SK-N-SH treated with all-trans-retinoic acid at 6 μM for 48 hours (cell line): ENCODE measurements around the gene DRD5.

Experiments used
- ATAC-seq: fragments of 200-7000 bp; cut with Tn5 transposase; 3 replicates; pipeline ENCODE4 v1.9.1; 2020; ENCODE audit warnings: mild to moderate bottlenecking, moderate library complexity
- ARNTL ChIP-seq: fragments of 450-650 bp; formaldehyde crosslinking; IDR thresholded peaks from 2 replicates; pipeline ENCODE4 v1.5.0; 2020; ENCODE audit warnings: low read depth, mild to moderate bottlenecking, moderate library complexity, borderline replicate concordance
- BACH2 ChIP-seq: fragments of 250-450 bp; sonication (Bioruptor Pico); IDR thresholded peaks from 2 replicates; pipeline ENCODE4 v1.9.0; 2021; ENCODE audit warnings: mild to moderate bottlenecking, borderline replicate concordance
- CREB5 ChIP-seq: fragments of 250-450 bp; sonication (Bioruptor Pico); IDR thresholded peaks from 2 replicates; pipeline ENCODE4 v1.5.1; 2020; ENCODE audit warnings: low read depth, mild to moderate bottlenecking, moderate library complexity
- CSDC2 ChIP-seq: fragments of 250-450 bp; sonication (Bioruptor Pico); IDR thresholded peaks from 2 replicates; pipeline ENCODE4 v1.5.0; 2020; ENCODE audit warnings: mild to moderate bottlenecking, moderate library complexity
- ESRRG ChIP-seq: fragments of 250-450 bp; sonication (Bioruptor Pico); IDR thresholded peaks from 2 replicates; pipeline ENCODE4 v1.6.1; 2021; ENCODE audit warnings: mild to moderate bottlenecking
- GLIS3 ChIP-seq: fragments of 250-450 bp; sonication (Bioruptor Pico); IDR thresholded peaks from 2 replicates; pipeline ENCODE4 v1.5.0; 2020; ENCODE audit warnings: mild to moderate bottlenecking, moderate library complexity
- ISL1 ChIP-seq: fragments of 250-450 bp; sonication (Bioruptor Pico); IDR thresholded peaks from 2 replicates; pipeline ENCODE4 v2.1.2; 2022; ENCODE audit warnings: mild to moderate bottlenecking, moderate library complexity
- OSR1 ChIP-seq: fragments of 250-450 bp; sonication (Bioruptor Pico); IDR thresholded peaks from 2 replicates; pipeline ENCODE4 v1.8.0; 2022; ENCODE audit warnings: moderate library complexity, mild to moderate bottlenecking, inconsistent platforms
- PATZ1 ChIP-seq: fragments of 250-450 bp; sonication (Bioruptor Pico); IDR thresholded peaks from 2 replicates; pipeline ENCODE4 v1.8.0; 2020; ENCODE audit warnings: mild to moderate bottlenecking, moderate library complexity, borderline replicate concordance
- POU6F1 ChIP-seq: fragments of 250-450 bp; sonication (Bioruptor Pico); IDR thresholded peaks from 2 replicates; pipeline ENCODE4 v1.8.0; 2021; ENCODE audit warnings: low read depth, mild to moderate bottlenecking, moderate library complexity, borderline replicate concordance
- PPARA ChIP-seq: fragments of 250-450 bp; sonication (Bioruptor Pico); IDR thresholded peaks from 2 replicates; pipeline ENCODE4 v1.5.0; 2020; ENCODE audit warnings: mild to moderate bottlenecking, borderline replicate concordance
- RARB ChIP-seq: fragments of 250-450 bp; sonication (Bioruptor Pico); IDR thresholded peaks from 2 replicates; pipeline ENCODE4 v1.8.0; 2021; ENCODE audit warnings: mild to moderate bottlenecking, moderate library complexity
- SNAI2 ChIP-seq: fragments of 250-450 bp; sonication (Bioruptor Pico); IDR thresholded peaks from 2 replicates; pipeline ENCODE4 v1.5.0; 2020; ENCODE audit warnings: mild to moderate bottlenecking, moderate library complexity
- TCF4 ChIP-seq: fragments of 250-450 bp; sonication (Bioruptor Pico); IDR thresholded peaks from 2 replicates; pipeline ENCODE4 v1.8.0; 2021; ENCODE audit warnings: mild to moderate bottlenecking, moderate library complexity, borderline replicate concordance
- TOX ChIP-seq: fragments of 250-450 bp; sonication (Bioruptor Pico); IDR thresholded peaks from 2 replicates; pipeline ENCODE4 v1.8.0; 2021; ENCODE audit warnings: mild to moderate bottlenecking, moderate library complexity, borderline replicate concordance
- TSHZ2 ChIP-seq: fragments of 250-450 bp; sonication (Bioruptor Pico); IDR thresholded peaks from 2 replicates; pipeline ENCODE4 v1.5.0; 2020; ENCODE audit warnings: mild to moderate bottlenecking, moderate library complexity
- ZFP3 ChIP-seq: fragments of 250-450 bp; sonication (Bioruptor Pico); IDR thresholded peaks from 2 replicates; pipeline ENCODE4 v1.5.0; 2020; ENCODE audit warnings: mild to moderate bottlenecking, moderate library complexity
- ZFP30 ChIP-seq: fragments of 450-650 bp; formaldehyde crosslinking; IDR thresholded peaks from 2 replicates; pipeline ENCODE4 v1.5.0; 2022; ENCODE audit warnings: mild to moderate bottlenecking, moderate library complexity
- ZNF565 ChIP-seq: fragments of 450-650 bp; formaldehyde crosslinking; conservative IDR thresholded peaks from 2 replicates; pipeline ENCODE4 v1.5.0; 2020; ENCODE audit warnings: low read depth, mild to moderate bottlenecking, moderate library complexity
- ZNF70 ChIP-seq: fragments of 450-650 bp; formaldehyde crosslinking; IDR thresholded peaks from 2 replicates; pipeline ENCODE4 v1.5.0; 2020; ENCODE audit warnings: mild to moderate bottlenecking, moderate library complexity
- ZNF8 ChIP-seq: fragments of 450-650 bp; formaldehyde crosslinking; IDR thresholded peaks from 2 replicates; pipeline ENCODE4 v1.5.0; 2020; ENCODE audit warnings: mild to moderate bottlenecking, moderate library complexity

Gene DRD5

GRCh38 chr4:9811806-9812205 lies 30.4 kb downstream of the DRD5 start:
- ATAC-seq: no peak

GRCh38 chr4:9812501-9813340 lies 31.3 kb downstream of the DRD5 start:
- TF ChIP-seq ESRRG (CRISPR knock-in tag) (no peak), BACH2 (CRISPR knock-in tag) (no peak), ZNF70 (CRISPR knock-in tag) (no peak), SNAI2 (no peak), ISL1 (CRISPR knock-in tag) (no peak), GLIS3 (CRISPR knock-in tag) (no peak), POU6F1 (CRISPR knock-in tag) (no peak), CSDC2 (CRISPR knock-in tag) (no peak), ZNF8 (CRISPR knock-in tag) (no peak)
- no peak for ATAC-seq

More at GRCh38 chr4:9811806-9812205, 30.4 kb downstream of the DRD5 start:
- TF ChIP-seq SNAI2: no peak
- no peak for TF ChIP-seq POU6F1 (CRISPR knock-in tag)
- TF ChIP-seq ZNF8 (CRISPR knock-in tag): no peak
- no peak for TF ChIP-seq BACH2 (CRISPR knock-in tag)
- TF ChIP-seq ZNF565 (CRISPR knock-in tag): no peak
- TF ChIP-seq GLIS3 (CRISPR knock-in tag): no peak
- TF ChIP-seq TSHZ2 (CRISPR knock-in tag): no peak
- TF ChIP-seq ISL1 (CRISPR knock-in tag): no peak
- no peak for TF ChIP-seq PATZ1
- TF ChIP-seq PPARA (CRISPR knock-in tag): no peak
- no peak for TF ChIP-seq ZNF70 (CRISPR knock-in tag)
- TF ChIP-seq ZFP30 (CRISPR knock-in tag): no peak
- no peak for TF ChIP-seq OSR1 (CRISPR knock-in tag)
- TF ChIP-seq TCF4 (CRISPR knock-in tag): no peak
- no peak for TF ChIP-seq RARB
- TF ChIP-seq CSDC2 (CRISPR knock-in tag): no peak
- no peak for TF ChIP-seq ZFP3 (CRISPR knock-in tag)
- no peak for TF ChIP-seq TOX (CRISPR knock-in tag)
- TF ChIP-seq, all 23 proteins: peak for 0

GRCh38 chr4:9816285-9816684 lies 34.9 kb downstream of the DRD5 start:
- ATAC-seq: no peak
- no peak for TF ChIP-seq POU6F1 (CRISPR knock-in tag)
- no peak for TF ChIP-seq ISL1 (CRISPR knock-in tag)
- TF ChIP-seq CSDC2 (CRISPR knock-in tag): no peak
- no peak for TF ChIP-seq ARNTL (CRISPR knock-in tag)
- TF ChIP-seq TSHZ2 (CRISPR knock-in tag): no peak
- no peak for TF ChIP-seq GLIS3 (CRISPR knock-in tag)
- no peak for TF ChIP-seq PPARA (CRISPR knock-in tag)
- no peak for TF ChIP-seq RARB
- TF ChIP-seq CREB5 (CRISPR knock-in tag): no peak
